ENCODE measurements around the gene TBC1D13.
A peak's percentile ranks its signal among the peaks of the same experiment; 100 is the strongest.

Gene TBC1D13

GRCh38 chr9:128828719-128829452, 41.8 kb downstream of the TBC1D13 start:
- CTCF ChIA-PET: interaction anchor here (0.5 to 4.9 kb wide), 2 partner anchors 10 to 12 kb away, joined by 3 to 67 read pairs; partner anchors contain the start of gene ENDOG
- POLR2A ChIA-PET: interaction anchor here (1.6 kb wide), 1 partner anchor 11 kb away, joined by 13 read pairs; the partner anchor contains the start of gene ENDOG
- TF ChIP-seq CTCF (IDR thresholded peaks at IDR 0.05; ENCODE audit: insufficient read depth, low read length, missing control alignments): no peak
- no peak for DNase-seq (ENCODE audit: low read depth, low spot score)
- peak overlapping the region; percentile 89 for H3K4me3 ChIP-seq (ENCODE audit: low read depth, low read length)

- DNase-seq (ENCODE audit: low read depth, low spot score): peak; percentile 26
- POLR2A ChIA-PET: interaction anchor here (0.5 to 1.6 kb wide), 3 partner anchors 10 to 207 kb away, joined by 3 to 13 read pairs (median 3); partner anchors contain the start of genes ENDOG and MIGA2
- peak within 1 kb of the TSS; percentile 89 for H3K4me3 ChIP-seq (ENCODE audit: low read depth, low read length)
- TF ChIP-seq CTCF (IDR thresholded peaks at IDR 0.05; ENCODE audit: insufficient read depth, low read length, missing control alignments): no peak
- CTCF ChIA-PET: interaction anchor here (0.8 to 4.9 kb wide), 4 partner anchors 9 to 99 kb away, joined by 3 to 67 read pairs (median 5); partner anchors contain the start of gene ENDOG
Observed at GRCh38 chr9:128829477-128830251, 42.6 kb downstream of the TBC1D13 start, which contains the start of gene SPOUT1. SPOUT1 (minus strand) TSS chr9:128829794; CDS start chr9:128829780, 14 bp downstream.

- ChIA-PET CTCF (interaction anchor here (3.5 kb wide), 1 partner anchor 16 kb away, joined by 14 read pairs; the partner anchor contains the start of gene ENDOG), POLR2A (no interaction called here)
- DNase-seq (ENCODE audit: low read depth, low spot score): no peak
- TF ChIP-seq CTCF (IDR thresholded peaks at IDR 0.05; ENCODE audit: insufficient read depth, low read length, missing control alignments): no peak
- H3K4me3 ChIP-seq (ENCODE audit: low read depth, low read length): no peak overlapping the region
Observed at GRCh38 chr9:128833696-128834095, 46.6 kb downstream of the TBC1D13 start.

GRCh38 chr9:128835246-128836210, 48.5 kb downstream of the TBC1D13 start:
- no peak for TF ChIP-seq CTCF (IDR thresholded peaks at IDR 0.05; ENCODE audit: insufficient read depth, low read length, missing control alignments)
- no peak for DNase-seq (ENCODE audit: low read depth, low spot score)
- H3K4me3 ChIP-seq (ENCODE audit: low read depth, low read length): no peak overlapping the region
- CTCF ChIA-PET: no interaction called here
- POLR2A ChIA-PET: no interaction called here

- TF ChIP-seq CTCF (IDR thresholded peaks at IDR 0.05; ENCODE audit: insufficient read depth, low read length, missing control alignments): no peak
- no peak overlapping the region for H3K4me3 ChIP-seq (ENCODE audit: low read depth, low read length)
- ChIA-PET CTCF (interaction anchor here (1.2 to 3.6 kb wide), 2 partner anchors 18 to 91 kb away, joined by 3 to 13 read pairs; partner anchors contain the start of gene ENDOG), POLR2A (no interaction called here)
- no peak for DNase-seq (ENCODE audit: low read depth, low spot score)
Observed at GRCh38 chr9:128836509-128837145, 49.6 kb downstream of the TBC1D13 start.

Data from AG04449 (cell line).